Mesothelial cell of epicardium (in vitro differentiated cells): ENCODE data around the gene IVD. TPM values are rescaled to one million over a fixed set of nuclear protein-coding genes. Genes with fewer than 3 reads are reported as not detected.
A peak's percentile ranks its signal among the peaks of the same experiment; 100 is the strongest.

Experiments
- DNase-seq, 2 experiments: peaks; one replicate each; pipeline ENCODE4 v3.0.0; 2021; ENCODE audit warnings: low spot score in 2 of 2; ENCODE audit not compliant: unreplicated experiment in 2 of 2
- H3K27ac Mint-ChIP-seq: 2 replicates; pipeline ENCODE4 v1.8.0; 2021; ENCODE audit warnings: mixed read lengths
- H3K27me3 Mint-ChIP-seq: 2 replicates; pipeline ENCODE4 v1.8.0; 2021; ENCODE audit warnings: low read depth, mixed read lengths
- H3K36me3 Mint-ChIP-seq: 2 replicates; pipeline ENCODE4 v1.8.0; 2021; ENCODE audit warnings: mixed read lengths
- H3K4me1 Mint-ChIP-seq: 2 replicates; pipeline ENCODE4 v1.8.0; 2021; ENCODE audit warnings: mixed read lengths
- H3K4me3 Mint-ChIP-seq: 2 replicates; pipeline ENCODE4 v1.8.0; 2021; ENCODE audit warnings: mild to moderate bottlenecking, moderate library complexity, mixed read lengths
- H3K9me3 Mint-ChIP-seq: 2 replicates; pipeline ENCODE4 v1.8.0; 2021; ENCODE audit warnings: mixed read lengths
- CTCF ChIP-seq: fragments of 200-600 bp; sonication (generic); IDR thresholded peaks from one replicate; pipeline ENCODE4 v1.5.0; 2021; ENCODE audit warnings: antibody characterized with exemption; ENCODE audit not compliant: unreplicated experiment
- total RNA-seq: library from RNA; stranded (reverse); gene quantifications from 3 replicates; pipeline ENCODE4 v1.2.1, GENCODE V29; 2021

IVD gene
- total RNA-seq, 1 donor from 2014 or later: 117 TPM

- Mint-ChIP-seq H3K9me3 (no peaks in the 10 kb centered on the region), H3K27ac (no peak overlapping the region), H3K4me3 (no peak overlapping the region), H3K36me3 (no peaks in the 10 kb centered on the region), H3K4me1 (peaks cover 13% of the 10 kb centered on the region), H3K27me3 (no peaks in the 10 kb centered on the region)
- no peak for DNase-seq
- no peak for TF ChIP-seq CTCF
Measured at GRCh38 chr15:40379374-40379773, 26.2 kb upstream of the IVD start.

GRCh38 chr15:40379853-40380252, 25.7 kb upstream of the IVD start:
- H3K4me1 Mint-ChIP-seq: peaks cover 18% of the 10 kb centered on the region

GRCh38 chr15:40380636-40381035, 25.0 kb upstream of the IVD start:
- Mint-ChIP-seq H3K27me3 (no peaks in the 10 kb centered on the region), H3K4me1 (peaks cover 18% of the 10 kb centered on the region), H3K9me3 (no peaks in the 10 kb centered on the region), H3K27ac (no peak overlapping the region), H3K4me3 (no peak overlapping the region), H3K36me3 (no peaks in the 10 kb centered on the region)
- no peak for TF ChIP-seq CTCF
- no peak for DNase-seq

More at GRCh38 chr15:40379853-40380252, 25.7 kb upstream of the IVD start:
- TF ChIP-seq CTCF: no peak
- H3K4me3 Mint-ChIP-seq: no peak overlapping the region
- H3K27ac Mint-ChIP-seq: no peak overlapping the region
- no peak for DNase-seq
- no peaks in the 10 kb centered on the region for H3K9me3 Mint-ChIP-seq
- H3K27me3 Mint-ChIP-seq: no peaks in the 10 kb centered on the region
- no peaks in the 10 kb centered on the region for H3K36me3 Mint-ChIP-seq

GRCh38 chr15:40381818-40382529, 23.6 kb upstream of the IVD start:
- H3K27ac Mint-ChIP-seq: peak overlapping the region; percentile 93
- peaks cover 18% of the 10 kb centered on the region for H3K4me1 Mint-ChIP-seq
- no peaks in the 10 kb centered on the region for H3K9me3 Mint-ChIP-seq
- no peak for TF ChIP-seq CTCF
- H3K27me3 Mint-ChIP-seq: no peaks in the 10 kb centered on the region
- peaks cover 8% of the 10 kb centered on the region for H3K36me3 Mint-ChIP-seq
- peak overlapping the region; percentile 99 for H3K4me3 Mint-ChIP-seq
- DNase-seq: no peak

GRCh38 chr15:40382580-40383456, 22.8 kb upstream of the IVD start, which contains the start of gene KNSTRN:
Gene KNSTRN, plus strand, starts transcription at chr15:40382721. Its CDS starts 115 bp downstream, at chr15:40382836.
- Mint-ChIP-seq H3K4me3 (peak within 1 kb of the TSS; percentile 99), H3K36me3 (peaks cover 16% of the 10 kb centered on the region), H3K27me3 (no peaks in the 10 kb centered on the region), H3K27ac (peak within 1 kb of the TSS; percentile 93), H3K4me1 (peaks cover 18% of the 10 kb centered on the region), H3K9me3 (no peaks in the 10 kb centered on the region)
- peak; percentile 83 to 90 for DNase-seq
- TF ChIP-seq CTCF: no peak
